ENCODE results near the gene RBMS1. TPM values are rescaled to one million over a fixed set of nuclear protein-coding genes. Genes with fewer than 3 reads are reported as not detected.

RBMS1 gene
- total RNA-seq, 4 donors from 2014 or later = 68.1 to 83.4 (median 72.5) TPM

DNA sequence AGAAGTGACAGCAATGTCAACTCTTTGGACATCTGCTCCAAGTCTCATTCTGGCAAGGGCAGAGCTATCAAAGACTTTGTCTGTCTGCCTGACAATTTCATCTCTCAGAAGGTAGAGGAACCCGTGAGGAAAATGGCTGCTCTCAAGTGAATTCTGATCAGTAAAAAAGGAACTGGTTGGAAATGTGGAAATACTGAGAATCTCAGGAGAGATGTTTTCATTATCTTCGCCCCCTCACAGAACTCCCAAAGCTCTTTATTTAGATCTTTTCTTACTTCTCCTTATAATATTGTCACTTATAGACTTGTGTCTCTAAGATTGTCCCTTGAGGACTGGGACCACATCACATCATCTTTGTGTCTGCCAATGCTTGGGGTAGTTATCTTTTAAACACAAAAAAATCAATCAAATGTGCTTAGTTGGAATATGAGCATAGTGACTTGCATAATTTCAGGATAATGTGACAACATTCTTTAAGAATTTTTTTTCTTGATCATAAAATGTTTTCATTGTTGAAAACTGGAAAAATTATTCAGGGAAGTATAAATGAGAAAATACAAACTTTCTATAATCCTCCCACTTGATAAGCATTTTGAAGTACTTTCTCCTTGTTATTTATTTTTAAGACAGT, 225.3 kb downstream of the RBMS1 start:
- Histone ChIP-seq H3K9me3 (no peaks in the 10 kb centered on the region), H3K4me1 (peaks cover 0 to 34% (median 10%) of the 10 kb centered on the region in 4 donors), H3K36me3 (peaks cover 0 to 7% (median 0%) of the 10 kb centered on the region in 3 donors), H3K27ac (peak overlapping the region in 2 of 4 donors; percentile 92 to 96), H3K4me3 (no peak overlapping the region), H3K27me3 (no peaks in the 10 kb centered on the region)
- TF ChIP-seq POLR2A (IDR thresholded peaks at IDR 0.05) (no peak), EP300 (IDR thresholded peaks at IDR 0.05) (no peak)
- TF ChIP-seq, protein P1, sequence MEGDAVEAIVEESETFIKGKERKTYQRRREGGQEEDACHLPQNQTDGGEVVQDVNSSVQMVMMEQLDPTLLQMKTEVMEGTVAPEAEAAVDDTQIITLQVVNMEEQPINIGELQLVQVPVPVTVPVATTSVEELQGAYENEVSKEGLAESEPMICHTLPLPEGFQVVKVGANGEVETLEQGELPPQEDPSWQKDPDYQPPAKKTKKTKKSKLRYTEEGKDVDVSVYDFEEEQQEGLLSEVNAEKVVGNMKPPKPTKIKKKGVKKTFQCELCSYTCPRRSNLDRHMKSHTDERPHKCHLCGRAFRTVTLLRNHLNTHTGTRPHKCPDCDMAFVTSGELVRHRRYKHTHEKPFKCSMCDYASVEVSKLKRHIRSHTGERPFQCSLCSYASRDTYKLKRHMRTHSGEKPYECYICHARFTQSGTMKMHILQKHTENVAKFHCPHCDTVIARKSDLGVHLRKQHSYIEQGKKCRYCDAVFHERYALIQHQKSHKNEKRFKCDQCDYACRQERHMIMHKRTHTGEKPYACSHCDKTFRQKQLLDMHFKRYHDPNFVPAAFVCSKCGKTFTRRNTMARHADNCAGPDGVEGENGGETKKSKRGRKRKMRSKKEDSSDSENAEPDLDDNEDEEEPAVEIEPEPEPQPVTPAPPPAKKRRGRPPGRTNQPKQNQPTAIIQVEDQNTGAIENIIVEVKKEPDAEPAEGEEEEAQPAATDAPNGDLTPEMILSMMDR (IDR thresholded peaks at IDR 0.05) = no peak
- WGBS, 2 donors = 54 to 58% methylated on average over 2 of the region's 2 CpGs
- DNase-seq (ENCODE audit: low spot score in 2 of 2) = no peak

DNA sequence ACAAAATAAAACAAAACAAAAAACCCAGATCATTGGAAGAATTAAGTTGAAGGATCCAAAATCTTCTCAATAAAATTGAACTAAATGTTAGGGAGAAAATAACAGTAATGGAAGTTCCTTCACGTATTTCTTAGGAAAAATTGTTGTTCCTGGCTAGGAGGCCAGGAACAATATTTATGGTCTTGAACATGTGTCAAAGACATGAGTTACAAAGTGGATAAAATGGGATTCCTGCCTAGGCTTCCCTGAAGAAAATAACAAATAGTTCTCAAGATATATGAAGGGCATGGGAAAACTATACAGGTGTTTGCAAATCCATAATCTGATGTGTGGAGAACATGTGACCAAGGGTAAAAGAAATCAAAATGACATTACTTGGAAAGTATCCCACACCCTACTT, 225.9 kb downstream of the RBMS1 start:
- WGBS, 2 donors = 35 to 43% methylated on average over 1 of the region's 1 CpG
- peak overlapping the region in 2 of 4 donors; percentile 92 to 96 for H3K27ac ChIP-seq
- peaks cover 0 to 34% (median 10%) of the 10 kb centered on the region in 4 donors for H3K4me1 ChIP-seq
- H3K36me3 ChIP-seq = peaks cover 0 to under 1% (median 0%) of the 10 kb centered on the region in 3 donors
- H3K27me3 ChIP-seq = no peaks in the 10 kb centered on the region
- H3K9me3 ChIP-seq = no peaks in the 10 kb centered on the region
- no peak for DNase-seq (ENCODE audit: low spot score in 2 of 2)
- no peak overlapping the region for H3K4me3 ChIP-seq
- TF ChIP-seq, protein P1 (IDR thresholded peaks at IDR 0.05) = no peak
- no peak for TF ChIP-seq POLR2A (IDR thresholded peaks at IDR 0.05)
- no peak for TF ChIP-seq EP300 (IDR thresholded peaks at IDR 0.05)

DNA sequence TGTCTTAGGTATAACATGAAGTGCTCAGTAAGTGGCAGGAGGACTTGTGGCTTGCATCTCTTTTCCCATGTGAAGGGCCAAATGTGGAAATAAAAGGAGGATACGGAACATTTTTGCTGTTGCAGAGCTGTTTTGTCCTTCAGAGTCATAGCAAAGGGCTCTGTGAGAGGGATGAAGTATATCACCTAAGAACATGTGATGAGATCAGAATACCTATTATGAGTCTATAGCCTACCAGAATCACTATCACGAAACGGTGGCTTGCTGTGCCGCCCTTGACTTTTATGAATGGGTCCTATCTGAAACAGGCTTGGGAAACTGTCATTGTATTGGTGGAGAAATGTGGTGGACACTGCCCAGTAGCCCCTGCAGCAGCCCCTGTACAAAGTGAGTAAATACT, 226.6 kb downstream of the RBMS1 start:
- TF ChIP-seq POLR2A (IDR thresholded peaks at IDR 0.05) = no peak
- no peak for TF ChIP-seq EP300 (IDR thresholded peaks at IDR 0.05)
- TF ChIP-seq, protein P1 (IDR thresholded peaks at IDR 0.05) = no peak
- Histone ChIP-seq H3K27me3 (no peaks in the 10 kb centered on the region), H3K4me3 (no peak overlapping the region), H3K36me3 (no peaks in the 10 kb centered on the region), H3K27ac (no peak overlapping the region), H3K4me1 (peaks cover 0 to 34% (median 10%) of the 10 kb centered on the region in 4 donors), H3K9me3 (no peaks in the 10 kb centered on the region)
- WGBS, 2 donors = 92 to 98% methylated on average over 4 of the region's 4 CpGs
- no peak for DNase-seq (ENCODE audit: low spot score in 2 of 2)

DNA sequence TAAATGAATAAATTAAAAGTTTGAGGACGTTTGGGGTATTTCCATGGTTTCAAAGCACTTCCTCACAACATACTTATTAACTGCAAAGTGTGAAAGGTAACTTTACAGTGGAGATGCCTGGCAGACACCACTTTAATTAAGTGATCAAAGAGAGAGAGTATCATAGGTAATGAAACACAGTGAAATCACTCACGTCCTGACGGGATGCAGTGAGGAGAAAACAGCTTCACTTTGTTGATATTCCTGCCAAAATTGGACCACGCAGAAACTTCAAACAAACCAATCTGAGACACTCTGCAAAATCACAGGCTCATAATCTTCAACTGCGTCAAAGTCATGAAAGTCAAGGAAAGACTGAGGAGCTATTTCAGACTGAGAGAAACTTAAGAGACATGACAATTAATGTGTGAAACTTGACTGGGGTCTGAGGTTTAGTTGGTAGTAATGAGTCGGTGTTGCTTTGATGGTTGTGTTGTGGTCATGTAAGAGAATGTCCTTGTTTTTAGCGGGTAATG, 227.5 kb downstream of the RBMS1 start:
- WGBS, 2 donors = 72 to 82% methylated on average over 7 of the region's 7 CpGs
- no peaks in the 10 kb centered on the region for H3K27me3 ChIP-seq
- H3K4me1 ChIP-seq = peaks cover 0 to 28% (median 10%) of the 10 kb centered on the region in 4 donors
- H3K36me3 ChIP-seq = no peaks in the 10 kb centered on the region
- H3K27ac ChIP-seq = no peak overlapping the region
- H3K4me3 ChIP-seq = no peak overlapping the region
- TF ChIP-seq POLR2A (IDR thresholded peaks at IDR 0.05) = no peak
- TF ChIP-seq, protein P1 (IDR thresholded peaks at IDR 0.05) = no peak
- no peak for TF ChIP-seq EP300 (IDR thresholded peaks at IDR 0.05)
- H3K9me3 ChIP-seq = no peaks in the 10 kb centered on the region
- DNase-seq (ENCODE audit: low spot score in 2 of 2) = no peak

DNA sequence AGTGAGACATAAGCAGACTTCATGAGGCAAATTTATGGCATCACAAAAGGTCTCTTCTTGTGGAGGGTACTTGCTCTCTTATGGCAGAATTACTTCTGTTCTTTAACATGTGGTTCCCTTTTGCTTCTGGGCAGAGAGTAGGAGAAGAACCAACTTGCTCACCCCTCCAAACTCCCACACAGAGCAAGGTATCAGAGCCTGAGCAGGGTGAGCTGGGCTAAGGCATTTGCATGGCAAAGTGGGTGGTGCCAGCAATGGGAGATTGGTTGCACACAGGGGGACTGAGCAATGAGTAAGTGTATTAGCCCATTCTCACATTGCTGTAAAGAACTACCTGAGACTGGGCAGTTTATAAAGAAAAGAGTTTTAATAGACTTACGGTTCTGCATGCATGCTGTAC, 229.3 kb downstream of the RBMS1 start:
- Histone ChIP-seq H3K4me1 (peaks cover 0 to 16% (median 7%) of the 10 kb centered on the region in 4 donors), H3K27me3 (no peaks in the 10 kb centered on the region), H3K36me3 (no peaks in the 10 kb centered on the region), H3K4me3 (no peak overlapping the region), H3K9me3 (no peaks in the 10 kb centered on the region), H3K27ac (no peak overlapping the region)
- DNase-seq (ENCODE audit: low spot score in 2 of 2) = no peak
- 100% methylated on average over 1 of the region's 1 CpG for WGBS, 2 donors
- TF ChIP-seq, protein P1 (IDR thresholded peaks at IDR 0.05) = no peak
- TF ChIP-seq EP300 (IDR thresholded peaks at IDR 0.05) (no peak), POLR2A (IDR thresholded peaks at IDR 0.05) (no peak)

All from tibial nerve (tissue), 4 donors.